NCI-H345 (cell line): ENCODE measurements around the gene KCNAB3.

Source experiments
- DNase-seq: peaks from one replicate; lab custom pipeline; 2025; lab: John Stamatoyannopoulos, UW

The KCNAB3 gene

GRCh38 chr17:7878234-7878633, 51.4 kb downstream of the KCNAB3 start:
- DNase-seq, result no peak

- no peak for DNase-seq
Observed at GRCh38 chr17:7875804-7876370, 53.8 kb downstream of the KCNAB3 start.

- no peak for DNase-seq
Observed at GRCh38 chr17:7873051-7873450, 56.6 kb downstream of the KCNAB3 start.
